ENCODE measurements around the gene UTS2R. TPM values are rescaled to one million over a fixed set of nuclear protein-coding genes. Genes with fewer than 3 reads are reported as not detected.

The UTS2R gene
- polyA plus RNA-seq, 1 of the 3 experiments (the other 2 are of a cell fraction): not detected

GRCh38 chr17:82394278-82394677 lies 22.7 kb downstream of the UTS2R start:
- Histone ChIP-seq H3K27ac (ENCODE audit: low read depth in 2 of 2, low read length in 1 of 2) (no peak overlapping the region), H3K9ac (no peak overlapping the region), H3K4me1 (ENCODE audit: control insufficient read depth in 1 of 2, insufficient read depth in 2 of 2, low read depth in 1 of 2, low read length in 1 of 2) (peaks cover 3 to 22% of the 10 kb centered on the region in 2 experiments; a peak in 3 of 4 replicates), H3K79me2 (ENCODE audit: insufficient read depth) (no peaks in the 10 kb centered on the region), H4K20me1 (ENCODE audit: insufficient read depth) (no peaks in the 10 kb centered on the region; the same call in 1 of the 2 replicates), H2AFZ (ENCODE audit: low read depth) (no peak overlapping the region), H3K9me3 (no peaks in the 10 kb centered on the region), H3K4me3 (ENCODE audit: low read depth in 2 of 2, low read length in 1 of 2) (no peak overlapping the region), H3K36me3 (replicated peaks in 1 of 2; ENCODE audit: control insufficient read depth in 1 of 2, insufficient read depth in 2 of 2, low read length in 1 of 2) (peaks cover 0 to 2% of the 10 kb centered on the region in 2 experiments), H3K9me2 (no peaks in the 10 kb centered on the region), H3F3A (replicated peaks; ENCODE audit: insufficient read depth) (peaks cover 10% of the 10 kb centered on the region), H3K27me3 (ENCODE audit: insufficient read depth) (no peaks in the 10 kb centered on the region), H3K4me2 (no peak overlapping the region)
- ChIA-PET POLR2A (interaction anchor here (0.8 kb wide), 1 partner anchor 9 kb away, joined by 3 read pairs; no protein-coding TSS in a partner anchor), CTCF (interaction anchor here (0.8 to 1.4 kb wide), 5 partner anchors 8 to 25 kb away, joined by 3 to 5 read pairs (median 3); no protein-coding TSS in a partner anchor)
- TF ChIP-seq IRF3 (IDR thresholded peaks at IDR 0.05; ENCODE audit: low read depth, low read length) (no peak), RXRA (IDR thresholded peaks at IDR 0.05; ENCODE audit: borderline replicate concordance, low read depth) (no peak)
- WGBS (ENCODE audit: low lambda C conversion rate): 80% methylated on average over 12 of the region's 12 CpGs
- no peak for DNase-seq

- Histone ChIP-seq H3K9me3 (no peaks in the 10 kb centered on the region), H3K27ac (ENCODE audit: low read depth in 2 of 2, low read length in 1 of 2) (peak overlapping the region in 1 of 2 experiments; percentile 35; a peak in 3 of 4 replicates), H3K4me1 (ENCODE audit: control insufficient read depth in 1 of 2, insufficient read depth in 2 of 2, low read depth in 1 of 2, low read length in 1 of 2) (peaks cover 9 to 35% of the 10 kb centered on the region in 2 experiments; a peak in 3 of 4 replicates), H3K9me2 (no peaks in the 10 kb centered on the region), H3F3A (replicated peaks; ENCODE audit: insufficient read depth) (peaks cover 11% of the 10 kb centered on the region), H2AFZ (ENCODE audit: low read depth) (no peak overlapping the region), H3K36me3 (replicated peaks in 1 of 2; ENCODE audit: control insufficient read depth in 1 of 2, insufficient read depth in 2 of 2, low read length in 1 of 2) (peaks cover 2 to 5% of the 10 kb centered on the region in 2 experiments), H3K4me2 (peak overlapping the region; percentile 26; the same call in 1 of the 2 replicates), H4K20me1 (ENCODE audit: insufficient read depth) (no peaks in the 10 kb centered on the region), H3K79me2 (ENCODE audit: insufficient read depth) (no peaks in the 10 kb centered on the region), H3K27me3 (ENCODE audit: insufficient read depth) (no peaks in the 10 kb centered on the region), H3K4me3 (ENCODE audit: low read depth in 2 of 2, low read length in 1 of 2) (no peak overlapping the region), H3K9ac (no peak overlapping the region)
- DNase-seq: no peak
- WGBS (ENCODE audit: low lambda C conversion rate): 59% methylated on average over 15 of the region's 19 CpGs
- ChIA-PET POLR2A (no interaction called here), CTCF (interaction anchor here (0.9 to 1.1 kb wide), 2 partner anchors 9 to 157 kb away, joined by 3 read pairs; no protein-coding TSS in a partner anchor)
- TF ChIP-seq MAX (IDR thresholded peaks at IDR 0.05; ENCODE audit: low read depth) (0 out of 2 replicates have a peak, but pooled peaks have one; percentile 22), FOSL2 (IDR thresholded peaks at IDR 0.05; ENCODE audit: borderline replicate concordance, low read depth) (peak; percentile 38; the same call in 1 of the 2 replicates), GABPA (IDR thresholded peaks at IDR 0.05; ENCODE audit: low read depth) (no peak), TCF12 (IDR thresholded peaks at IDR 0.05) (peak; percentile 42; the same call in 1 of the 2 replicates), RXRA (IDR thresholded peaks at IDR 0.05; ENCODE audit: borderline replicate concordance, low read depth) (no peak), SIN3A (IDR thresholded peaks at IDR 0.05; ENCODE audit: borderline replicate concordance, low read depth, low read length) (peak; percentile 60; the same call in 1 of the 2 replicates)
- TF ChIP-seq, protein P1, sequence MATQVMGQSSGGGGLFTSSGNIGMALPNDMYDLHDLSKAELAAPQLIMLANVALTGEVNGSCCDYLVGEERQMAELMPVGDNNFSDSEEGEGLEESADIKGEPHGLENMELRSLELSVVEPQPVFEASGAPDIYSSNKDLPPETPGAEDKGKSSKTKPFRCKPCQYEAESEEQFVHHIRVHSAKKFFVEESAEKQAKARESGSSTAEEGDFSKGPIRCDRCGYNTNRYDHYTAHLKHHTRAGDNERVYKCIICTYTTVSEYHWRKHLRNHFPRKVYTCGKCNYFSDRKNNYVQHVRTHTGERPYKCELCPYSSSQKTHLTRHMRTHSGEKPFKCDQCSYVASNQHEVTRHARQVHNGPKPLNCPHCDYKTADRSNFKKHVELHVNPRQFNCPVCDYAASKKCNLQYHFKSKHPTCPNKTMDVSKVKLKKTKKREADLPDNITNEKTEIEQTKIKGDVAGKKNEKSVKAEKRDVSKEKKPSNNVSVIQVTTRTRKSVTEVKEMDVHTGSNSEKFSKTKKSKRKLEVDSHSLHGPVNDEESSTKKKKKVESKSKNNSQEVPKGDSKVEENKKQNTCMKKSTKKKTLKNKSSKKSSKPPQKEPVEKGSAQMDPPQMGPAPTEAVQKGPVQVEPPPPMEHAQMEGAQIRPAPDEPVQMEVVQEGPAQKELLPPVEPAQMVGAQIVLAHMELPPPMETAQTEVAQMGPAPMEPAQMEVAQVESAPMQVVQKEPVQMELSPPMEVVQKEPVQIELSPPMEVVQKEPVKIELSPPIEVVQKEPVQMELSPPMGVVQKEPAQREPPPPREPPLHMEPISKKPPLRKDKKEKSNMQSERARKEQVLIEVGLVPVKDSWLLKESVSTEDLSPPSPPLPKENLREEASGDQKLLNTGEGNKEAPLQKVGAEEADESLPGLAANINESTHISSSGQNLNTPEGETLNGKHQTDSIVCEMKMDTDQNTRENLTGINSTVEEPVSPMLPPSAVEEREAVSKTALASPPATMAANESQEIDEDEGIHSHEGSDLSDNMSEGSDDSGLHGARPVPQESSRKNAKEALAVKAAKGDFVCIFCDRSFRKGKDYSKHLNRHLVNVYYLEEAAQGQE (IDR thresholded peaks at IDR 0.05; ENCODE audit: low read depth, low read length): peak; percentile 90
Measured at GRCh38 chr17:82396601-82397435, 25.3 kb downstream of the UTS2R start.
